ENCODE results near the gene SRRM3.
"Not testable (repeated sequence)": the region's sequence is repeated elsewhere in the genome, so short reads cannot be mapped to it uniquely, and the experiment has no call there.

Gene SRRM3

GRCh38 chr7:76216381-76217082 lies 14.8 kb downstream of the SRRM3 start:
- no peak for ATAC-seq
- H3K27me3 Mint-ChIP-seq: peaks cover 57% of the 10 kb centered on the region
- no peak overlapping the region for H3K4me3 Mint-ChIP-seq
- H3K4me1 Mint-ChIP-seq: no peaks in the 10 kb centered on the region
- H3K27ac Mint-ChIP-seq: no peak overlapping the region
- H3K36me3 Mint-ChIP-seq: no peaks in the 10 kb centered on the region
- H3K9me3 Mint-ChIP-seq: no peaks in the 10 kb centered on the region

- Mint-ChIP-seq H3K27me3 (peaks cover 65% of the 10 kb centered on the region), H3K4me1 (no peaks in the 10 kb centered on the region), H3K9me3 (no peaks in the 10 kb centered on the region), H3K36me3 (no peaks in the 10 kb centered on the region), H3K27ac (no peak overlapping the region), H3K4me3 (no peak overlapping the region)
- ATAC-seq: no peak
These were observed 16.4 kb downstream of the SRRM3 start for GRCh38 chr7:76217942-76218566.

- Mint-ChIP-seq H3K9me3 (no peaks in the 10 kb centered on the region), H3K27me3 (peaks cover 51% of the 10 kb centered on the region), H3K4me1 (no peaks in the 10 kb centered on the region), H3K4me3 (no peak overlapping the region), H3K27ac (no peak overlapping the region), H3K36me3 (no peaks in the 10 kb centered on the region)
- ATAC-seq: no peak
These were observed 18.7 kb downstream of the SRRM3 start for GRCh38 chr7:76220185-76221057.

- no peak for ATAC-seq
- Mint-ChIP-seq H3K36me3 (no peaks in the 10 kb centered on the region), H3K4me1 (no peaks in the 10 kb centered on the region), H3K27ac (no peak overlapping the region), H3K4me3 (no peak overlapping the region), H3K9me3 (peaks cover 3% of the 10 kb centered on the region), H3K27me3 (peaks cover 57% of the 10 kb centered on the region)
These were observed 20.6 kb downstream of the SRRM3 start for GRCh38 chr7:76222333-76222732.

- H3K36me3 Mint-ChIP-seq: no peaks in the 10 kb centered on the region
- peaks cover 61% of the 10 kb centered on the region for H3K27me3 Mint-ChIP-seq
- ATAC-seq: no peak
- no peaks in the 10 kb centered on the region for H3K4me1 Mint-ChIP-seq
- H3K4me3 Mint-ChIP-seq: no peak overlapping the region
- H3K9me3 Mint-ChIP-seq: peaks cover 4% of the 10 kb centered on the region
- H3K27ac Mint-ChIP-seq: no peak overlapping the region
These were observed 21.1 kb downstream of the SRRM3 start for GRCh38 chr7:76222839-76223238.

GRCh38 chr7:76223286-76223972 lies 21.7 kb downstream of the SRRM3 start:
- H3K36me3 Mint-ChIP-seq: no peaks in the 10 kb centered on the region
- H3K27me3 Mint-ChIP-seq: peaks cover 61% of the 10 kb centered on the region
- H3K4me3 Mint-ChIP-seq: no peak overlapping the region
- peaks cover 4% of the 10 kb centered on the region for H3K9me3 Mint-ChIP-seq
- H3K4me1 Mint-ChIP-seq: no peaks in the 10 kb centered on the region
- H3K27ac Mint-ChIP-seq: no peak overlapping the region
- ATAC-seq: no peak

- H3K36me3 Mint-ChIP-seq: no peaks in the 10 kb centered on the region
- no peaks in the 10 kb centered on the region for H3K4me1 Mint-ChIP-seq
- H3K9me3 Mint-ChIP-seq: peaks cover 4% of the 10 kb centered on the region
- peaks cover 60% of the 10 kb centered on the region for H3K27me3 Mint-ChIP-seq
- H3K4me3 Mint-ChIP-seq: no peak overlapping the region
- ATAC-seq: no peak
- no peak overlapping the region for H3K27ac Mint-ChIP-seq
These were observed 23.0 kb downstream of the SRRM3 start for GRCh38 chr7:76224695-76225094.

GRCh38 chr7:76225379-76225778 lies 23.7 kb downstream of the SRRM3 start:
- Mint-ChIP-seq H3K27ac (no peak overlapping the region), H3K9me3 (peaks cover 4% of the 10 kb centered on the region), H3K36me3 (no peaks in the 10 kb centered on the region), H3K27me3 (peaks cover 62% of the 10 kb centered on the region), H3K4me3 (no peak overlapping the region), H3K4me1 (no peaks in the 10 kb centered on the region)
- no peak for ATAC-seq

GRCh38 chr7:76225951-76226350 lies 24.3 kb downstream of the SRRM3 start:
- peaks cover 62% of the 10 kb centered on the region for H3K27me3 Mint-ChIP-seq
- peaks cover 4% of the 10 kb centered on the region for H3K9me3 Mint-ChIP-seq
- no peak for ATAC-seq
- H3K4me3 Mint-ChIP-seq: no peak overlapping the region
- H3K36me3 Mint-ChIP-seq: no peaks in the 10 kb centered on the region
- no peaks in the 10 kb centered on the region for H3K4me1 Mint-ChIP-seq
- no peak overlapping the region for H3K27ac Mint-ChIP-seq

- H3K27me3 Mint-ChIP-seq: peaks cover 62% of the 10 kb centered on the region
- not testable (repeated sequence) for H3K36me3 Mint-ChIP-seq, ATAC-seq, H3K4me1 Mint-ChIP-seq, H3K4me3 Mint-ChIP-seq, H3K9me3 Mint-ChIP-seq, H3K27ac Mint-ChIP-seq
These were observed 25.3 kb downstream of the SRRM3 start for GRCh38 chr7:76226878-76227423.

- no peak for ATAC-seq
- Mint-ChIP-seq H3K27me3 (peaks cover 85% of the 10 kb centered on the region), H3K36me3 (no peaks in the 10 kb centered on the region), H3K27ac (no peak overlapping the region), H3K9me3 (peaks cover 4% of the 10 kb centered on the region), H3K4me1 (peaks cover 6% of the 10 kb centered on the region), H3K4me3 (no peak overlapping the region)
These were observed 28.5 kb downstream of the SRRM3 start for GRCh38 chr7:76230214-76230613.

GRCh38 chr7:76231071-76231470 lies 29.4 kb downstream of the SRRM3 start:
- Mint-ChIP-seq H3K9me3 (peaks cover 4% of the 10 kb centered on the region), H3K36me3 (no peaks in the 10 kb centered on the region), H3K27ac (no peak overlapping the region), H3K27me3 (peaks cover 85% of the 10 kb centered on the region), H3K4me3 (no peak overlapping the region), H3K4me1 (peaks cover 6% of the 10 kb centered on the region)
- no peak for ATAC-seq

- Mint-ChIP-seq H3K4me3 (no peak overlapping the region), H3K36me3 (no peaks in the 10 kb centered on the region), H3K27ac (no peak overlapping the region), H3K4me1 (peaks cover 6% of the 10 kb centered on the region), H3K27me3 (peaks cover 85% of the 10 kb centered on the region), H3K9me3 (peaks cover 6% of the 10 kb centered on the region)
- no peak for ATAC-seq
These were observed 29.9 kb downstream of the SRRM3 start for GRCh38 chr7:76231583-76231982.

- Mint-ChIP-seq H3K4me3 (no peak overlapping the region), H3K27me3 (peaks cover 86% of the 10 kb centered on the region), H3K27ac (no peak overlapping the region), H3K4me1 (peaks cover 6% of the 10 kb centered on the region), H3K9me3 (peaks cover 3% of the 10 kb centered on the region), H3K36me3 (no peaks in the 10 kb centered on the region)
- no peak for ATAC-seq
These were observed 31.0 kb downstream of the SRRM3 start for GRCh38 chr7:76232698-76233097.
